ENCODE data around the gene IBTK.
"Not testable (repeated sequence)": the region's sequence is repeated elsewhere in the genome, so short reads cannot be mapped to it uniquely, and the experiment has no call there.

IBTK gene

DNA sequence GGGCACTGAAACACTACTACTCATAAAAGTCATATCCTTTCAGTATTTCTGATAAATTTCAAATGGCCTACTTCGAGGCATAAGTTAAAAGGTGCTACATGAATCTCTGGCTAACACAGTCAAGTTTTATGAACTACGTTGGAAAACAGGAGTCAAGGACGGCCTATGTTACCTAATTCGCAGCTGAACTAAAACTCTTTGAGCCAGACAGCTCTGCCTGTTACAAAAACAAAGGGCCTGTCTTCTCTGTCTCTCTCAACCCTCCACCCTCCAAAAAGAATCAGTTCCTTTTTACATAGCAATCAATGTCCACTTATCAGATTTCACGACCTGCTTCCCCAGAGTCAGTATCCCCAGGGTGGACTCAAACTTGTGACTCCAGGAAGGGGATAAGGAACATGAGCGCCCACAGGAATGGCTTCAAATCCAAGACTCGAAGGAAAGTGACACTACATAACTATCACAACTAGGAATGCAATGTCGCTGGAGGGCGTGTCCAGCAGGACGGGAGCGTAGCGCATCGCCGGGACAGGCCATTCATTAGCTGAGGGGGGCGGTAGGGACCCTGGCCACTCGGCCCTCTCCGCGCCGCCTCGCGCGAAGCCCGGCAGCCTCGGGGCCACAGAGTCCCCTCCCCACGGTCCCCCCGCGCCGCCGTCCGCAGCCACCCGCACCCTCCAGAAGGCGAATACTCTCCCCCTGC is 591 bp downstream of the IBTK start:
- no peak for DNase-seq

DNA sequence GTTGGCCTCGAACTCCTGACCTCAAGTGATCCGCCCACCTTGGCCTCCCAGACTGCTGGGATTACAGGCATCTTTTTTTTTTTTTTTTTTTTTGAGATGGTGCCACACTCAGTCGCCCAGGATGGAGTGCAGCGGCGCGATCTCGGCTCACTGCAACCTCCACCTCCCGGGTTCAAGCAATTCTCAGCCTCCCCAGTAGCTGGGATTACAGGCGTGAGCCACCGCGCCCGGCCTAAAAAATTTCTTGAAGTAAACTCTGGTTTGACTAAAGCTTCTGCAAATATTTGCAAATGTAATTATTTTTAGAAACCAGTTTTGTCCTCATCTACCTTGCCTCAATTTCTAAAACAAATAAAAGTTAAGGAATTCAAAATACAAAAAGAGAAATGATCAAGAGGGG is 1.2 kb downstream of the IBTK start:
- DNase-seq = no peak

DNA sequence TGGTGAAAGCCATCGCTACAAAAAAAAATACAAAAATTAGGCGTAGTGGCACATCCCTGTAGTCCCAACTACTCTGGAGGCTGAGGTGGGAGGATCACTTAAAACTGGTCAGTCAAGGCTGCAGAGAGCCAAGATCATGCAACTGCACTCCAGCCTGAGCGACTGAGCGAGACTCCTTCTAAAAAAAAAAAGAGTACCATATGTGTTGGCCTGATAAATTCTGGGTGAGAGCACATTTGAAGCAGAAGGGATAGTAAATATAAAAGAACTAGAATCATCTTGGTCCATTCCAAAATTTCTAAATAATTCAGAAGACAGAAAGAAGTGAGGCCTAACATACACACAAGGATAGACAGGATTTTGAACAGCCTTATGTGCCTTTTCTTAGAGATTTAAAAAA is 2.2 kb downstream of the IBTK start:
- no peak for DNase-seq

DNA sequence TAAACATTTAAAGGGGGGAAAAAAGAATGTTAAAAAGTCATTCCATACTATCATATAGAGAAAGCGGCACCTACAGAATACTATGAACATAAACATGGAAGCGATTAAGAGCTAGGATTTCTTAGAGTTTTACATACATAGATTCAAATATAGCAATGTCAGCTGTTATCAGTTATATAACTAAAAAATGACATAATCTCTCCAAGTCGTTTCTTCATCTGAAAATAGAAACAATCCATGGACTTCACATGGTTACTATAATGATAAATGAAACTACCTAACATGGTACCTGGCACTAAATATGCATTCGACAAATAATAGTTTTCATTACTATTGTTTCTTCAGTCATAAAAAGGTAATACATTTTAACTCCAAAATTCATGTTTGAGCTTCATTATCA is 3.7 kb downstream of the IBTK start:
- no peak for DNase-seq

DNA sequence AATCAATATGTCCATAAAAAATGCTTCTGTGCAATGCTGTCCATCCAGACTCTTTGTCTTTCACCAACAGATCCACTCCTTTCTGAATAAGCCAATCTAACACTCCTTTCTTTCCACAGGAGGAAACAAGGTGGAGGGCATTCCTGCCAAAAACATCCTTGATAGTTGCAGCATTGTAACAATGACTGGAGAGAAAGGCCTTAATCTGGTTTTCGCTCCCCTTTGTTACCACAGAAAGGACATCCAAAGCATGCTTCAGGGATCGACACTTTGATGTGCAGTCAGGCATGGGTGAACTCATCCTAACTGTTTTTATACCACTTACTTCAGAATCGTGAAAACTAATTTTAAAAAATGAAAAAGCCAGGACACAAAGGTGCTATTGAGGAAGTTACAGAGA is 7.4 kb downstream of the IBTK start:
- no peak for DNase-seq

DNA sequence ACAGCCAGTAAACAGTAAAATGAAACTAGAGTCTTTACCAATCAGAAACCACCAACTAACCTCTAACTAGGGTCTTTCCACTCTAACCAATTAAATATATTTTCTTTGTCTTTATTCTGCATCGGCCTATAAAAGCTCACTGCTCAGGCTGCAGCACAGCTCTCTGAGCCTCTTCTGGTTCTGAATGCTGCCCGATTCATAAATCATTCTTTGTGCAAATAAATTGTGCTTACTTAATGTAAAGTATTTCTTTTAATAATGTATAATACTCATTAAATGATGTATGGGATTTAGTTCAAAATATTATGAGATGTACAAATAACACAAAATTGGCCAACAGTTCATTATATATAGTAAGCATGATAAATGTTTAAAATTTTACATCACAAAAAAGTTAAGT is 7.9 kb downstream of the IBTK start:
- no peak for DNase-seq

DNA sequence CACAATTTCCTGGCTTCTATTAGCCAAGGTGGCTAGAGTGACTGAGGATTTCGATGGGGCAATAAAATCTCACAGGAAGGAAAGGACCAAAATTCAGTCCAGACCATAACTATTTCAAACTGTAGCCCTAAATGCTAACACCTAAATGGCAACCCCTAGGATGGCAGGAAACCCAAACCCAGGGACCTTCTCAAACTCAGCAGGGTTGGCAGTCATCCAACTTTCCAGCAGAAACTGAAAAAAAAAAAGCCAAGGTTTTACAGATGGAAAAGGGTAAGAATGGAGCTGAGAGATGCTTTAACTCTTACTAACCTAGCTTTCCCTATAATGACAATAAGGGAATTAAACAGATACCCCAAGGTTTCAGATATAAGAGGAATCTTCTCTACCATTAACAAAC is 10.5 kb downstream of the IBTK start:
- no peak for DNase-seq

DNA sequence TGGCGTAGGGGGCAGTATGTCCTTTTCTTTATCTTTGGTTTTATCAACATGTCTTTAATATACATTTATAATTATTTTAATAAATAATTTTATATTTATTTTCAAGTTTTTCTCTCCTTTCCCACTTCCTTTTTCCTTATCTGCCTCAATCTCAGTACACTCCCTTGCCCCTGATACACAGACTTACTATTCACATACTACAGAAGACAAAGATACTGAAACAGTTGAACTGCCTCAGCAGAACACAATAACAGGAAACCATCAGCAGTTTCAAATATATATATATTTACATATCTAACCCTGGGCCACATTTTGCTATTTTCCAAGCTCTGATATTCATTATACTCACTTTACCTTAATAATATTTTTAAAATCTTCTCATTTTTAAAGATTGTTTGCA is 19.8 kb downstream of the IBTK start:
- DNase-seq = no peak

DNA sequence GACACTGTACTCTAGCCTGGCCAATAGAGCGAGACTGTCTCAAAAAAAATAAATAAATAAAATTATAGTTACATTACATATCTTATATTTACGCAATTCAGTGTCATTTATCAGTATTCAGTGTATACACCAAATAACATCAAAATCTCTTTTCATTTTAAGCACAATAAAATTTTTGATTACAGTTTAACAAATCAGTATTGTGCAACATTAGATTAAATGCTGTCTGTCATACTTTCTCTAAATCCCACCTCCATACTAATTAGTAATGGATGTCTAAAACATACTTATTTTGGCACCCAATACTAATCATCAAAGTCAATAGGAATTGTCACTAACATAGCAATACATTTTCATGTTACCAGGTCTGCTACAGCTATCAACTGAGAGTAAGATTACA is 27.4 kb downstream of the IBTK start:
- DNase-seq = no peak

DNA sequence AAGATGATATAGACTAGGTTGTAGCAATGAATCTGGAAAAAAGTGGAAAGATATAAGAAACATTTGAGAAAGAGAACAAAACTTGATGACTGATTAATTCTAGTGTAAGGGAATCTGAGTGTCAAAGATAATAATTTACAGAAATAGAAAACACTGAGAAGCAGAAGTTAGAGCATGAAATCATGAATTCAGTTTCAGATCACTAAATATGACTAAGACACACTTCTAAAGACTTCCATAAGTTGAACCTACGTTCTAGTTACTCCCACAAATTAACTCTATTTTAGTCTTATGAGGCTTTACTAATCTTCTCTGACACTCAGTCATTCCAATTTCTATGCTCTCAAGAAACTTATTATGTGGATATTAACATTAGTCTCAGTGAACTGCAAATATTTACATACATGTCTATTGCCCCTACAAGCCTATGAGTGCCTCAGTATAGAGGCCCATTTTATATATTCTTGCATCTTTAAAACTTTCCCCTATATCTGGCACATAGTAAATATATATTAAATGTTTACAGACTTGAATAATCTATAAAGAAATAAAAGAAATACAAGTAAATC is 30.4 kb downstream of the IBTK start:
- DNase-seq = no peak

DNA sequence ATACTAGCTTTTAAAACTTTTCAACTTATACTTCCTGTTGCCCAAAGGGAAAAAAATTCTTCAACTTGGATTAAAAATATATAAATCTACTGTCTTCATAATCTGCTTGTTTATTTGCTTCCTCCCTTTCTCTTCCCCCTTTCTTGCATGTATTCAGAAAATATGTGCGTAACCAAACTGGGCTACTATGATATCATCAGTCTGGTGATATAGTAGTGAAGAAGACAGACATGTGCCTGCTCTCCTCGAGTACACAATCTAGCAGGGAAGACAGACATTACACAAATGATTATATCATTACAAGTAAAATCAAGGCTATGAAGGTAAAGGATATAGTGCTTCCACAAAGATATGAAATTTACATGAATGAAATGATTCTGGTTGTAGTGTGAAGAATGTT is 31.0 kb downstream of the IBTK start:
- no peak for DNase-seq

DNA sequence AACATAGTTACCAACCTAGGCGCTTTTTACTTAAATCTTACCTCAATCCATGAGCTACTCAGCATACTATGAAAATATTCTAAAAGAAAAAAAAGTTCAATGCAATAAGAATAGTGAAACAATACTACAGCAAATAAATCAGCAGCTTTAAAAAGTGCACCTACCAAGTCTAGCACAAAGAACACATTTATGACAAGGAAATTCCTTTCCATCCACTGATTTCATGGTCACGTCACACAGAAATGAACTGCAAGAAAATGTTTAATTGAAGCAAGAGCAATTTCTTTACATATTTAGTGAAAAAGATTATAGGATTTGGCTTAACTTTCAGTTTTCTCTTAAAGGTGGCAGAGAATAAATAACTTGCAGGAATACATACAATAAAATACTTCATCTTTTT is 36.2 kb downstream of the IBTK start:
- DNase-seq = no peak

DNA sequence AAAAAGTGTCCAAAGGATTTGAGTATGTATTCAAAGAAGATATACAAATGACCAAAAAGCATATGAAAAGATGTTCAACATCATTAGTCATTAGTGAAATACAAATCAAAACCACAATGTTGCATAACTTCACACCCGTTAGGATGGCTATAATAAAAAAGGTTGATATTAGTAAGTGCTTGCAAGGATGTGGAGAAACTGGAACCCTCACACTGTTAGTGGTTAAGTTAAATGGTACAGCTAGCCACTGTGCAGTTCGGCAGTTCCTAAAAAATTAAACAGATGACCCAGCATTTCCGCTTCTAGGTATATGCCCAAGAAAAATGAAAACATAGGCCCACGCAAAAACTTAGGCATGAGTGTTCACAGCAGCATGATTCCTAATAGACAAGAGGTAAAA is 38.6 kb downstream of the IBTK start:
- no peak for DNase-seq

DNA sequence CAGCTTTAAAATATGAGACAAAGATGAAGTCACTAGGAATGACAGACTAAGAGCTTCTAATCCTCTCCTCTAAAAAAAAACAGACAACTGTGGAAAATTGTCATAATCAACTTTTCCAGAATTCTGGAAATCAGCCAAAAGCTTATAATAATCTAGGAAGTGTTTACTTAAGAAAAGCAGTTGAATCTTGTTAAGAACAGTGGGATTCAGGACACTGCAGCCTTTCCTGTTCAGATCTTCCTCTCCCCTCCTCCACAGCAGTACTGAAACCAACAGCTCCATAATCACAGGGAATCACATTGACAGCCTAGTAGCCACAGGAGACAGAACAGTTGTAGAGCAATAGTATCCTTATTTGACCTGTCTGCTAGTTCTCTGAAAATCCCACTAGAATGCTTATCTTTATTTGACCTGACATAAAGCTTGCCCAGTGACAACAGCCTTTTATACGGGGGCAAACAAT is 41.6 kb downstream of the IBTK start:
- no peak for DNase-seq

DNA sequence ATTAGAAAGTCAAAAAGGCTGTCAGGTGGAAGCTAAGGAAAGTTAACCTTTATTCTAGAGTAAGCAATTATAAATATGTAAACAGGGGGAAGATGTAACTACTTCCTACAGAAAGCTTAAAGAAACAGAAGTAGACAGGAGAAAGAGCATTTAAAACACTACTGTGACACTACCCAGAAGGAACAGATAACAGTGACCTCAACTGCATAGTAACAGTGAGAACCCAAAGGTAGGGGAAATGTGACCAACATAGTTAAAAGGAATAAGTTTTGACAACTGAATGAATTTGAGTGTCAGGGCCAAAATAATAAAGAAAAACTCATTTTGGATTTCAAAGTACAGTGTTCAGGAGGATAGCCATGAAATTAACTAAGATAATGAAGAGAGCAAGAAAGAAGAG is 43.5 kb downstream of the IBTK start:
- no peak for DNase-seq

DNA sequence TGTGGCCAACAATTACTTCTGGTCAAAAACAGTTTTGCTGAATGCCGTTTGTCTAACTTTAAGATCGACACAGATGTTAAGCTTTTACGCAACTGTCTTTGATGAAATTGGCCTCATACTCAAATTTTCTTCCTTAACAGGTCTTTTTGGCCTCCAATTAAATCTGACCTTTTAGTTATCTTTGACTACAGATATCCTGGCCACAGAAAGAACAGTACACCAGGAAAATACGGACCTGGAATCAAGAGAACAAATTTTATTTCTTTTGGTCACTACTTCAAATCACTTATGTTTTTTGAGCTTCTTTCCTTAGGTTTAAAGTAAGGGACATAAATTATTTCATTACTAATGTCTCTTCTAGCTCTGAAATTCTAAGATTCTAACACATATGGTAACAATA is 49.8 kb downstream of the IBTK start:
- no peak for DNase-seq

DNA sequence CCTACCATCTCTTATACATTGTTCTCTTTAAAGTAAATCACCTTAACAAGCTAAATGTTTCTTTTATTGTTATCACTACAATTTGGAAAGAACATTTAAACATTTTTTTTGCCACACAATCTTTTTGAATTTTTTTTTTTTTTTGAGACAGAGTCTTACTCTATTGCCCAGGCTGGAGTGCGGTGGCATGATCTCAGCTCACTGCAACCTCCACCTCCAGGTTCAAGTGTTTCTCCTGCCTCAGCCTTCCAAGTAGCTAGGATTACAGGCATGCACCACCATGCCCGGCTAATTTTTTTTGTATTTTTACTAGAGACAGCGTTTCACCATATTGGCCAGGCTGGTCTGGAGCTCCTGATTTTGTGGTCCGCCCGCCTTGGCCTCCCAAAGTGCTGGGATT is 50.3 kb downstream of the IBTK start:
- DNase-seq = not testable (repeated sequence)

DNA sequence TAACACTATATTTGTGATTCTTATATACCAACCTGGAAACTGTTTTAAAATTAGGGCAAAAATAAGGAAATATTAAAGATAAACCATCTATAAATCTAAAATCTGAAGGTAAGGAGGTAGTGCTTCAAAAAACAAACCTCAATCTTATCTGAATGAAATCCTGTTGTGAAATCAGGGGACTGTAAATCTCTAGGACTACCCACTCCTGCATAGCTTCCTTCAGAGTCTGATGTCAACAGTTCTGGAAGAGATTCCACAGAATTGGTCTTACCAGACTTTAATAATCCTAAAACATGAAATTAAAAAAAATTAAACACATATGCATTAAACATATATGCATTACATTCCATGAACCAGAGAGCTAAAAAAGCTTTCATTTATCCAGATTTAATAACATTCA is 51.4 kb downstream of the IBTK start:
- no peak for DNase-seq

DNA sequence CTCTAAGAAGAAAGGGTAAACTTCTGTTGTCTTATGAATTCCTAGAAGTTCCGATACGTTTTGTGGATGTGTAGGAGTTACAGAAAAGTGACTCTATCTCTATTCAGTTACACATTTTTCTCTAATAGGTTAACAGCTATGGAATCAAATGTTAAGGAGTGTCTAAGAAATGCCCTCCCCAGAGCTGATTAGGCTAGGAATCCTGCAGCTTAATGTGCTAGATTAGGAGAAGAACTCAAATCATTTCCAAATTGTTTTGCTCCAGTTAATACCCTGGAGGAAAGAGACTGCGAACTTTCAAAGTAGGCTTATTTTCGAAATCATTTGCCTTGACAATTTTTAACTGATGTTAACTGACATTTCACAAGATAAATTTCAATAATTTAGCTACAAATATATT is 51.9 kb downstream of the IBTK start:
- no peak for DNase-seq

DNA sequence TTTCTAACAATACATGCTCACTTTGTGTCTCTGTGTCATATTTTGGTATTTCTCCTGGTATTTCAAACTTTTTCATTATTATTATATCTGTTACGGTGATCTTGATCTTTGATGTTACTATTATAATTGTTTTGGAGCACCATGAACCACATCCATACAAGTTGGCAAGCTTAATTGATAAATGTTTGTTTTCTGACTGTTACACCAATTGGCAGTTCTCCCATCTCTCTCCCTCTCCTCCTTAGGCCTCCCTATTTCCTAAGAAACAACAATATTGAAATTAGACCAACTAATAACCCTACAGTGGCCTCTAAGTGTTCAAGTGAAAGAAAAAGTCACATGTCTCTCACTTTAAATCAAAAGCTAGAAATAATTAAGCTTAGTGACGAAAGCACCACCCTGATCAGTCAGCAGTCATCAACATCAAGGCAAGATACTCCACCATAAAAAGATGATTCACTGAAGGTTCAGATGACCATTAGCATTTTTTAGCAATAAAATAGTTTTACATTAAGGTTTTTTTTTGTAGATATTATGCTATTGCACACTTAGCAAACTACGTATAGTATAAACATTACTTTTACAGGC is 61.5 kb downstream of the IBTK start:
- no peak for DNase-seq

DNA sequence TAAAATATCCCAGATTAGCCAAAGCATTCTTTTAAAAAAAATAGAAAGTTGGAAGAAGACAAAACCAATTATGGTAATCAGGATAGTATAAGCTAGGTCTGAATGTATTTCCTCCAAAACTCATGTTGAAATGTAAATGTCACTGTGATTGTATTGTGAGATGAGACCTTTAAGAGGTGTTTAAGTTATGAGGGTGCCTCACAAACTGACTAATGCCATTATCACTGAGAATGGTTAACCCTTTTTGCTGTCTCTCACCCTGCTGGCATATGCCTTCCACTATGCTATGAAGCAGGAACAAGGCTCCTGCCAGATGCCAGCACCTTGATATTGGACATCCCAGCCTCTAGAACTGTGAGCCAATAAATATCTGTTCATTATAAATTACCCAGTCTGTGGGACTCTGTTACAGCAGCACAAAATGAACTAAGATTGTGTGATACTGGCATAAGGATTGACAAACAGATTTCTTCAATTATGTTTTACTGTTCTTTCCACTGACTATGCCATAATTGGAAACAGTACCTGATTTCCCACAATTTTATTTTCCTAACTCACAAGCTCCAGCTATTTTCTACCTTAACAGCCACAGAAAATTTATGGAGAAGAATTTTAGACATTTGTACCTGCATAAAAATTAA is 63.8 kb downstream of the IBTK start:
- DNase-seq = no peak

DNA sequence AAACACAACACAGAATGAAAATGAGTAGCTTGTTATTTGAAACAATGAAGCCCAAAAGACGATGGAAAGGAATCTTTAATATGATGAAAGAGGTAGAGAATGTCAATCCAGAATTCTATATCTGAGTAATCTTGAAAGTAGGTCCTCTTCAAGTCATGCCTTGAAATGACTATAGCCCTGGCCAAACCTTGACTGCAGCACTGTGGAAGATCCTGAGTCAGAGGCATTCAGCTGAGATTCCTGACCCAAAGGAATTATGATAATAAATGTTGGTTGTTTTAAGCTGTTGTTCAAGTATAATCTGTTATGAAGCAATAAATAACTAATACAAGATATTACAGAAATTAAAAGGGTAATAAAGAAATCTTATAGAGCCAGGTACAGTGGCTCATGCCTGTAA is 64.8 kb downstream of the IBTK start:
- no peak for DNase-seq

DNA sequence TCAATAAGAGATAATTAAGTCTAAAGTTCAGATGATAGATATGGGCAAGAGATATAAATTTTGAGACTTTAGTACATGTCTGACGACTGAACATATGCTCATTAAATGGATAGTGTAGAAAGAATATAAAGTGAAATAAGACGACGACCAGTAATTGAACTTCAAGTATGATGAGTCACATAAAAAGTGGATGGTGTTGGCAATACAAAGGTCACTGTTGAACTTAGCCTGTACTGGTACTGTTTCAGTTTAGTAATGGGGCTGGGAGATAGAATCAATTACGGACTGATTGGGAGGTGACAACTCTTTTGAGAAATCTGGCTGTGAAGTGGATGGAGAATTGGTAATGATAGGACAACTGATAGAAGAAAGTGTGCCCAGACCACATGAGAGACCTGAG is 68.1 kb downstream of the IBTK start:
- no peak for DNase-seq

DNA sequence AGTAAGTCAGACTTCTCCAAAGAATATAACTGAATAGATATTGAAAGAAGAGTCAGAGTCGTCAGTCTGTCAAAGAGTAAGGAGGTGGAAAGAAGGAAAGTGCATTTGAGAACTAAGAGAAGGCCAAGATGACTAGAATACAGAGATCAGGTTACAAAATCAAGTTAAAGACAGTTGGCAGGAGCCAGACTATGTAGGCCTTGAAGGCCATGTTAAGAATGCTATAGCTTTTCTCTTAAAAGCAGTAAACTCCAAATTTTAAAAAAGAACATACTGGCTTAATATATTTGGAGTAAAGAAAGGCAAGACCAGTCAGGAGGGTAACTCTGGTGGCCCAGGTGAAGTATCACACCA is 68.8 kb downstream of the IBTK start:
- no peak for DNase-seq

All from NCI-H1417 treated with DMSO at 0.1 percent for 48 hours (cell line).